GM12874 (cell line): ENCODE measurements around the gene C21orf91.

Experiments
- CTCF ChIP-seq: IDR thresholded peaks from 2 replicates; pipeline ENCODE4 v1.5.1; 2011; ENCODE audit warnings: low read depth, mild to moderate bottlenecking, control low read depth, low read length, moderate library complexity; ENCODE audit not compliant: insufficient read depth

C21orf91 gene

GRCh38 chr21:17818186-17819113 lies 706 bp downstream of the C21orf91 start:
- no peak for TF ChIP-seq CTCF

- no peak for TF ChIP-seq CTCF
Observed at GRCh38 chr21:17813353-17813752, 5.8 kb downstream of the C21orf91 start.

GRCh38 chr21:17805966-17806365 lies 13.2 kb downstream of the C21orf91 start:
- TF ChIP-seq CTCF: no peak

GRCh38 chr21:17803536-17803935 lies 15.6 kb downstream of the C21orf91 start:
- TF ChIP-seq CTCF: no peak

GRCh38 chr21:17802572-17802971 lies 16.6 kb downstream of the C21orf91 start:
- TF ChIP-seq CTCF: no peak

- TF ChIP-seq CTCF: no peak
Observed at GRCh38 chr21:17799414-17800164, 19.6 kb downstream of the C21orf91 start.

- no peak for TF ChIP-seq CTCF
Observed at GRCh38 chr21:17798796-17799195, 20.4 kb downstream of the C21orf91 start.
